ENCODE results near the gene CROCC2. TPM values are rescaled to one million over a fixed set of nuclear protein-coding genes. Genes with fewer than 3 reads are reported as not detected.

The CROCC2 gene
- total and polyA plus RNA-seq, 10 of the 15 experiments (the other 5 are each of a cell fraction or from before 2014, with no cell fraction given): not detected

DNA sequence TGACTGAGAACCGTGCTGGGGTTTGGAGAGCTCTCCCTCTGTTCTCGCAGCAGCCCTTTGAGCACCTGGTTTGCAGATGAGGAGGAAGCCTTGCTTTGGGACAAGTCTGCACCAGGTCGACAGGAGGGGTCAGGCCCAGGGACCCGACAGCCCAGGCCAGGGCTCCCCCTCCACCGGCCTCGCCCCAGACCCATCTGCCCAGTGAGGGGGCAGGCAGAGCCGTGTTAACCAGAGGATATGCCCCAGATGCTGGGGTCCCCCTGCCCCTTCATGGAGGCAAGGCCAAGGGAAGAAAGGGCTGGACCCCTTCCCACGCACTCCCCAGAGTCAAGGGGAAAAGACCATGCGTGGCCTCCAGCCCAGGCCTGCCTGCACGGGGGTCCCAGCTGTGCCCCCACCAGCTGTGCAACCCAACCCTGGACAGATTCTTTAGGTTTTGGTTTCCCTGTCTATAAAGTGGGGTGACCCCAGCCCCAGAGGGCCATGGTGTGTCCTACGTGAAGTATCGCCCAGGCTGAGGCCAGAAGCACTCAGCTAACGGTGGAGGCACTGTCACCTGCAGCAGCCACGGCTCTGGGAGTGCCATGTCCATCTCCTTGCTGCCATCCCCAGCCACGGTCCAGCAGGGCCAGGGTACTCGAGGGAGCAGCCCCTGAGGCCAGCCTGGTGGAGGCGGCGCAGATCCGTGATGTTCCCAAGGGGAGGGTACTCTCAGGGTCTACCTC lies 87.5 kb downstream of the CROCC2 start (continued):
- TF ChIP-seq, protein P1, sequence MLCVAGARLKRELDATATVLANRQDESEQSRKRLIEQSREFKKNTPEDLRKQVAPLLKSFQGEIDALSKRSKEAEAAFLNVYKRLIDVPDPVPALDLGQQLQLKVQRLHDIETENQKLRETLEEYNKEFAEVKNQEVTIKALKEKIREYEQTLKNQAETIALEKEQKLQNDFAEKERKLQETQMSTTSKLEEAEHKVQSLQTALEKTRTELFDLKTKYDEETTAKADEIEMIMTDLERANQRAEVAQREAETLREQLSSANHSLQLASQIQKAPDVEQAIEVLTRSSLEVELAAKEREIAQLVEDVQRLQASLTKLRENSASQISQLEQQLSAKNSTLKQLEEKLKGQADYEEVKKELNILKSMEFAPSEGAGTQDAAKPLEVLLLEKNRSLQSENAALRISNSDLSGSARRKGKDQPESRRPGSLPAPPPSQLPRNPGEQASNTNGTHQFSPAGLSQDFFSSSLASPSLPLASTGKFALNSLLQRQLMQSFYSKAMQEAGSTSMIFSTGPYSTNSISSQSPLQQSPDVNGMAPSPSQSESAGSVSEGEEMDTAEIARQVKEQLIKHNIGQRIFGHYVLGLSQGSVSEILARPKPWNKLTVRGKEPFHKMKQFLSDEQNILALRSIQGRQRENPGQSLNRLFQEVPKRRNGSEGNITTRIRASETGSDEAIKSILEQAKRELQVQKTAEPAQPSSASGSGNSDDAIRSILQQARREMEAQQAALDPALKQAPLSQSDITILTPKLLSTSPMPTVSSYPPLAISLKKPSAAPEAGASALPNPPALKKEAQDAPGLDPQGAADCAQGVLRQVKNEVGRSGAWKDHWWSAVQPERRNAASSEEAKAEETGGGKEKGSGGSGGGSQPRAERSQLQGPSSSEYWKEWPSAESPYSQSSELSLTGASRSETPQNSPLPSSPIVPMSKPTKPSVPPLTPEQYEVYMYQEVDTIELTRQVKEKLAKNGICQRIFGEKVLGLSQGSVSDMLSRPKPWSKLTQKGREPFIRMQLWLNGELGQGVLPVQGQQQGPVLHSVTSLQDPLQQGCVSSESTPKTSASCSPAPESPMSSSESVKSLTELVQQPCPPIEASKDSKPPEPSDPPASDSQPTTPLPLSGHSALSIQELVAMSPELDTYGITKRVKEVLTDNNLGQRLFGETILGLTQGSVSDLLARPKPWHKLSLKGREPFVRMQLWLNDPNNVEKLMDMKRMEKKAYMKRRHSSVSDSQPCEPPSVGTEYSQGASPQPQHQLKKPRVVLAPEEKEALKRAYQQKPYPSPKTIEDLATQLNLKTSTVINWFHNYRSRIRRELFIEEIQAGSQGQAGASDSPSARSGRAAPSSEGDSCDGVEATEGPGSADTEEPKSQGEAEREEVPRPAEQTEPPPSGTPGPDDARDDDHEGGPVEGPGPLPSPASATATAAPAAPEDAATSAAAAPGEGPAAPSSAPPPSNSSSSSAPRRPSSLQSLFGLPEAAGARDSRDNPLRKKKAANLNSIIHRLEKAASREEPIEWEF (IDR thresholded peaks at IDR 0.05; ENCODE audit: insufficient replicate concordance, low read depth, low read length): no peak
- TF ChIP-seq MXI1 (IDR thresholded peaks at IDR 0.05; ENCODE audit: low read depth, low read length) (no peak), TAF1 (IDR thresholded peaks at IDR 0.05; ENCODE audit: borderline replicate concordance, low read depth, low read length) (no peak), NBN (IDR thresholded peaks at IDR 0.05) (no peak), FOS (IDR thresholded peaks at IDR 0.05; ENCODE audit: borderline replicate concordance, extremely low read depth, insufficient read length) (no peak), SMAD5 (IDR thresholded peaks at IDR 0.05; ENCODE audit: low read depth) (no peak), IKZF2 (IDR thresholded peaks at IDR 0.05) (no peak)
- TF ChIP-seq, protein P2, sequence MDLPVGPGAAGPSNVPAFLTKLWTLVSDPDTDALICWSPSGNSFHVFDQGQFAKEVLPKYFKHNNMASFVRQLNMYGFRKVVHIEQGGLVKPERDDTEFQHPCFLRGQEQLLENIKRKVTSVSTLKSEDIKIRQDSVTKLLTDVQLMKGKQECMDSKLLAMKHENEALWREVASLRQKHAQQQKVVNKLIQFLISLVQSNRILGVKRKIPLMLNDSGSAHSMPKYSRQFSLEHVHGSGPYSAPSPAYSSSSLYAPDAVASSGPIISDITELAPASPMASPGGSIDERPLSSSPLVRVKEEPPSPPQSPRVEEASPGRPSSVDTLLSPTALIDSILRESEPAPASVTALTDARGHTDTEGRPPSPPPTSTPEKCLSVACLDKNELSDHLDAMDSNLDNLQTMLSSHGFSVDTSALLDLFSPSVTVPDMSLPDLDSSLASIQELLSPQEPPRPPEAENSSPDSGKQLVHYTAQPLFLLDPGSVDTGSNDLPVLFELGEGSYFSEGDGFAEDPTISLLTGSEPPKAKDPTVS (IDR thresholded peaks at IDR 0.05; ENCODE audit: low read depth, low read length): no peak
- TF ChIP-seq, protein P3, sequence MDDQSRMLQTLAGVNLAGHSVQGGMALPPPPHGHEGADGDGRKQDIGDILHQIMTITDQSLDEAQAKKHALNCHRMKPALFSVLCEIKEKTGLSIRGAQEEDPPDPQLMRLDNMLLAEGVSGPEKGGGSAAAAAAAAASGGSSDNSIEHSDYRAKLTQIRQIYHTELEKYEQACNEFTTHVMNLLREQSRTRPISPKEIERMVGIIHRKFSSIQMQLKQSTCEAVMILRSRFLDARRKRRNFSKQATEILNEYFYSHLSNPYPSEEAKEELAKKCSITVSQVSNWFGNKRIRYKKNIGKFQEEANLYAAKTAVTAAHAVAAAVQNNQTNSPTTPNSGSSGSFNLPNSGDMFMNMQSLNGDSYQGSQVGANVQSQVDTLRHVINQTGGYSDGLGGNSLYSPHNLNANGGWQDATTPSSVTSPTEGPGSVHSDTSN (IDR thresholded peaks at IDR 0.05; ENCODE audit: insufficient replicate concordance, low read depth, low read length): no peak
- TF ChIP-seq, protein P4, sequence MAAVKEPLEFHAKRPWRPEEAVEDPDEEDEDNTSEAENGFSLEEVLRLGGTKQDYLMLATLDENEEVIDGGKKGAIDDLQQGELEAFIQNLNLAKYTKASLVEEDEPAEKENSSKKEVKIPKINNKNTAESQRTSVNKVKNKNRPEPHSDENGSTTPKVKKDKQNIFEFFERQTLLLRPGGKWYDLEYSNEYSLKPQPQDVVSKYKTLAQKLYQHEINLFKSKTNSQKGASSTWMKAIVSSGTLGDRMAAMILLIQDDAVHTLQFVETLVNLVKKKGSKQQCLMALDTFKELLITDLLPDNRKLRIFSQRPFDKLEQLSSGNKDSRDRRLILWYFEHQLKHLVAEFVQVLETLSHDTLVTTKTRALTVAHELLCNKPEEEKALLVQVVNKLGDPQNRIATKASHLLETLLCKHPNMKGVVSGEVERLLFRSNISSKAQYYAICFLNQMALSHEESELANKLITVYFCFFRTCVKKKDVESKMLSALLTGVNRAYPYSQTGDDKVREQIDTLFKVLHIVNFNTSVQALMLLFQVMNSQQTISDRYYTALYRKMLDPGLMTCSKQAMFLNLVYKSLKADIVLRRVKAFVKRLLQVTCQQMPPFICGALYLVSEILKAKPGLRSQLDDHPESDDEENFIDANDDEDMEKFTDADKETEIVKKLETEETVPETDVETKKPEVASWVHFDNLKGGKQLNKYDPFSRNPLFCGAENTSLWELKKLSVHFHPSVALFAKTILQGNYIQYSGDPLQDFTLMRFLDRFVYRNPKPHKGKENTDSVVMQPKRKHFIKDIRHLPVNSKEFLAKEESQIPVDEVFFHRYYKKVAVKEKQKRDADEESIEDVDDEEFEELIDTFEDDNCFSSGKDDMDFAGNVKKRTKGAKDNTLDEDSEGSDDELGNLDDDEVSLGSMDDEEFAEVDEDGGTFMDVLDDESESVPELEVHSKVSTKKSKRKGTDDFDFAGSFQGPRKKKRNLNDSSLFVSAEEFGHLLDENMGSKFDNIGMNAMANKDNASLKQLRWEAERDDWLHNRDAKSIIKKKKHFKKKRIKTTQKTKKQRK (IDR thresholded peaks at IDR 0.05; ENCODE audit: low read depth, low read length): no peak

Data from GM12878 (cell line).